ENCODE data around the gene EFCAB14. TPM values are rescaled to one million over a fixed set of nuclear protein-coding genes. Genes with fewer than 3 reads are reported as not detected.
"Not testable (repeated sequence)": the region's sequence is repeated elsewhere in the genome, so short reads cannot be mapped to it uniquely, and the experiment has no call there.

The EFCAB14 gene
- total and polyA plus RNA-seq, 4 donors = 20.8 to 132 (median 73.4) TPM

- no peak for DNase-seq
- peak; percentile 12 for ATAC-seq (ENCODE audit: insufficient read depth, low FRiP score)
- H3K27ac ChIP-seq (ENCODE audit: low read depth in 1 of 2, low read length in 1 of 2) = peak overlapping the region in 1 of 2 donors; percentile 62
- H3K27me3 ChIP-seq (ENCODE audit: control insufficient read depth in 3 of 3, insufficient read depth in 3 of 3, low read length in 2 of 3) = no peaks in the 10 kb centered on the region
- H3K9me3 ChIP-seq (ENCODE audit: control insufficient read depth in 4 of 4, insufficient read depth in 3 of 4, low read length in 3 of 4) = no peaks in the 10 kb centered on the region
- H3K4me3 ChIP-seq = no peak overlapping the region
- H3K4me1 ChIP-seq (ENCODE audit: control insufficient read depth in 5 of 5, insufficient read depth in 5 of 5, low read length in 5 of 5) = peaks cover 0 to 10% (median 0%) of the 10 kb centered on the region in 5 donors
- H3K36me3 ChIP-seq (ENCODE audit: control insufficient read depth in 4 of 4, insufficient read depth in 4 of 4, low read length in 4 of 4) = no peaks in the 10 kb centered on the region
- H3K9ac ChIP-seq (ENCODE audit: insufficient read depth in 1 of 2, low read length in 2 of 2) = no peak overlapping the region
- TF ChIP-seq CTCF (IDR thresholded peaks at IDR 0.05; ENCODE audit: control extremely low read depth, extremely low read depth) = no peak
Measured at GRCh38 chr1:46757956-46758528, 39.1 kb upstream of the EFCAB14 start.

GRCh38 chr1:46757247-46757955 is 38.5 kb upstream of the EFCAB14 start:
- Histone ChIP-seq H3K4me1 (ENCODE audit: control insufficient read depth in 5 of 5, insufficient read depth in 5 of 5, low read length in 5 of 5) (peaks cover 0 to 10% (median 2%) of the 10 kb centered on the region in 5 donors), H3K36me3 (ENCODE audit: control insufficient read depth in 4 of 4, insufficient read depth in 4 of 4, low read length in 4 of 4) (no peaks in the 10 kb centered on the region), H3K9ac (ENCODE audit: insufficient read depth in 1 of 2, low read length in 2 of 2) (no peak overlapping the region), H3K27me3 (ENCODE audit: control insufficient read depth in 3 of 3, insufficient read depth in 3 of 3, low read length in 2 of 3) (no peaks in the 10 kb centered on the region), H3K9me3 (ENCODE audit: control insufficient read depth in 4 of 4, insufficient read depth in 3 of 4, low read length in 3 of 4) (no peaks in the 10 kb centered on the region), H3K27ac (ENCODE audit: low read depth in 1 of 2, low read length in 1 of 2) (peak overlapping the region in 1 of 2 donors; percentile 62), H3K4me3 (no peak overlapping the region)
- peak; percentile 73 for ATAC-seq (ENCODE audit: insufficient read depth, low FRiP score)
- WGBS, 2 donors = 52 to 53% methylated on average over 6 of the region's 6 CpGs
- TF ChIP-seq CTCF (IDR thresholded peaks at IDR 0.05; ENCODE audit: control extremely low read depth, extremely low read depth) = no peak
- peak; percentile 46 to 65 (median 56) for DNase-seq

- Histone ChIP-seq H3K27ac (ENCODE audit: low read depth in 1 of 2, low read length in 1 of 2) (peak overlapping the region in 1 of 2 donors; percentile 80), H3K27me3 (ENCODE audit: control insufficient read depth in 3 of 3, insufficient read depth in 3 of 3, low read length in 2 of 3) (no peaks in the 10 kb centered on the region)
- ATAC-seq (ENCODE audit: insufficient read depth, low FRiP score) = no peak
Measured at GRCh38 chr1:46755121-46755520, 36.2 kb upstream of the EFCAB14 start.

GRCh38 chr1:46754707-46755106 is 35.8 kb upstream of the EFCAB14 start:
- H3K4me1 ChIP-seq (ENCODE audit: control insufficient read depth in 5 of 5, insufficient read depth in 5 of 5, low read length in 5 of 5) = peaks cover 0 to 10% (median 2%) of the 10 kb centered on the region in 5 donors
- H3K9me3 ChIP-seq (ENCODE audit: control insufficient read depth in 4 of 4, insufficient read depth in 3 of 4, low read length in 3 of 4); H3K4me3 ChIP-seq; H3K36me3 ChIP-seq (ENCODE audit: control insufficient read depth in 4 of 4, insufficient read depth in 4 of 4, low read length in 4 of 4); ATAC-seq (ENCODE audit: insufficient read depth, low FRiP score); H3K27me3 ChIP-seq (ENCODE audit: control insufficient read depth in 3 of 3, insufficient read depth in 3 of 3, low read length in 2 of 3); H3K9ac ChIP-seq (ENCODE audit: insufficient read depth in 1 of 2, low read length in 2 of 2): not testable (repeated sequence)
- WGBS, 2 donors = 40 to 53% methylated on average over 4 of the region's 4 CpGs
- peak overlapping the region in 1 of 2 donors; percentile 80 for H3K27ac ChIP-seq (ENCODE audit: low read depth in 1 of 2, low read length in 1 of 2)
- DNase-seq = peak in 1 of 3 donors; percentile 15

More at GRCh38 chr1:46755121-46755520, 36.2 kb upstream of the EFCAB14 start:
- Histone ChIP-seq H3K4me1 (ENCODE audit: control insufficient read depth in 5 of 5, insufficient read depth in 5 of 5, low read length in 5 of 5) (peaks cover 0 to 10% (median 2%) of the 10 kb centered on the region in 5 donors), H3K9ac (ENCODE audit: insufficient read depth in 1 of 2, low read length in 2 of 2) (no peak overlapping the region), H3K36me3 (ENCODE audit: control insufficient read depth in 4 of 4, insufficient read depth in 4 of 4, low read length in 4 of 4) (no peaks in the 10 kb centered on the region), H3K4me3 (no peak overlapping the region), H3K9me3 (ENCODE audit: control insufficient read depth in 4 of 4, insufficient read depth in 3 of 4, low read length in 3 of 4) (no peaks in the 10 kb centered on the region)
- WGBS, 2 donors = 75 to 80% methylated on average over 4 of the region's 4 CpGs
- TF ChIP-seq CTCF (IDR thresholded peaks at IDR 0.05; ENCODE audit: control extremely low read depth, extremely low read depth) = no peak
- DNase-seq = peak in 1 of 3 donors; percentile 29
